GM18526 (cell line): ENCODE measurements around the gene ZNF483.

Source experiments
- POLR2A ChIP-seq: IDR thresholded peaks from 3 replicates; pipeline ENCODE4 v1.6.1; 2011; ENCODE audit not compliant: insufficient read length; ENCODE audit errors: extremely low read depth

ZNF483 gene

GRCh38 chr9:111529787-111530186, 4.8 kb downstream of the ZNF483 start:
- TF ChIP-seq POLR2A: no peak

- TF ChIP-seq POLR2A: no peak
Observed at GRCh38 chr9:111531716-111532115, 6.7 kb downstream of the ZNF483 start.

- TF ChIP-seq POLR2A: no peak
Observed at GRCh38 chr9:111533099-111533790, 8.3 kb downstream of the ZNF483 start.

DNA sequence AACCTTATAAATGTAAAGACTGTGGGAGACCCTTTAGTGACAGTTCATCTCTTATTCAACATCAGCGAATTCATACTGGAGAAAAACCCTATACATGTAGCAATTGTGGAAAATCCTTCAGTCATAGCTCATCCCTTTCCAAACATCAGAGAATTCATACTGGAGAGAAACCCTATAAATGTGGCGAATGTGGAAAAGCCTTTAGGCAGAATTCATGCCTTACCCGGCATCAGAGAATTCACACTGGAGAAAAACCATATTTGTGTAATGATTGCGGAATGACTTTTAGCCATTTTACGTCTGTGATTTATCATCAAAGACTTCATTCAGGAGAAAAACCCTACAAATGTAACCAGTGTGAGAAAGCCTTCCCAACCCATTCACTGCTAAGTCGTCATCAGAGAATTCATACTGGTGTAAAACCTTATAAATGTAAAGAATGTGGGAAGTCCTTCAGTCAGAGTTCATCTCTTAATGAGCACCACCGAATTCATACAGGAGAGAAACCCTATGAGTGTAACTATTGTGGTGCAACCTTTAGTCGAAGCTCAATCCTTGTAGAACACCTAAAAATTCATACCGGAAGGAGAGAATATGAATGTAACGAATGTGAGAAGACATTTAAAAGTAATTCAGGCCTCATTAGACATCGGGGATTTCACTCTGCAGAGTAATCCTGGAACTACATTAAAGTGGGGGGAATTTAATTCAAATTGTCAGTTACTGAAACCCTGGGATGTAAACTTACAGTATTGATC, 17.7 kb downstream of the ZNF483 start:
- no peak for TF ChIP-seq POLR2A

DNA sequence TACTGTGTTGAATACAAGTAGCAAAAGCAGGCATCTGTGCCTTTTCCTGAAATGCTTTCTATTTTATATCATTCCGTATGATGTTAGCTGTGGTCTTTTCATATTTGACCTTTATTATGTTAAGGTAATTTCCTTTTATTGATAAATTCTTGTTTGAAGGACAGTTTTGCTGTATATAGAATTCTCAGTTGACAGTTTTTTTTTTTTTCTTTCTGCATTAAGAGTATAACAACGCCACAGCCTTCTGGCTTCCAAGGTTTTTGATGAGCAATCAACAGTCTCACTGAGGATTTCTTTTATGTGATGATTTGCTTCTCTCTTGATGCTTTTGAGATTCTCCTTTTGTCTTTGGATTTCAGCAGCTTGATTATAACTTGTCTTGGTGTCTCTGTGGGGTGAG, 23.6 kb downstream of the ZNF483 start:
- TF ChIP-seq POLR2A: no peak

GRCh38 chr9:111559000-111559610, 34.1 kb downstream of the ZNF483 start:
- no peak for TF ChIP-seq POLR2A

GRCh38 chr9:111561165-111561719, 36.3 kb downstream of the ZNF483 start:
- no peak for TF ChIP-seq POLR2A

- no peak for TF ChIP-seq POLR2A
Observed at GRCh38 chr9:111566234-111566633, 41.3 kb downstream of the ZNF483 start.

DNA sequence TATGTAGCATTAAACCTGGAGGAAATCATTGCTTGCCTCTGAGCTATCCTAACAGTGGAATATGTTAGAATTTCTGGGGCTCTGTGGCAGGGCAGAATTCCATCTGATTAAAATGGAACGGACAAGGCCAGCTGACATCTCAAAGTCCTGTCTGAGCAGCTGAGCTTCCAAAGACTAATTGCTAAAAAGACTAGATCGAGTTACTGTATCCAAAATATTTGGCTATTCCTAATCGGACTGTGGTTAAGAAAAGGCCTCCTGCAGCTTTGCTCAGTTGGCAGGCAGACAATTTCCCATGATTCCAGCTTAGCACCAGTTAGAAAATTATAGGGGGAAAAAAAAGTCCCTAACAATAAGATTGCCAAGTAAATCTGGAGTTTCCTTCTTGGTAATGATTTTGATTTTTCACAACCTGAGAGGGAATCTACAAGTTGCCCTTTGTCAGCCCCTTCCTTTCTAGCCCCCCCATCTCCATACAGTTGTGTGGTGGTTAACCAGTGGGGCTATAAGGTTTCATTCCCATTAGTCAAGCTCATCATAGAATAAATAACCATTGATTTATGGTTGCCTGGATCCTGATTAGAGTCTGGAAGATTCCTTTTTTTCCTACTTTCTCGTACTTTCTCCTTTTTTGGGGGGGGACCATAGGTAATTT, 48.1 kb downstream of the ZNF483 start:
- no peak for TF ChIP-seq POLR2A

GRCh38 chr9:111582888-111583287, 57.9 kb downstream of the ZNF483 start:
- TF ChIP-seq POLR2A: no peak

- TF ChIP-seq POLR2A: no peak
Observed at GRCh38 chr9:111586378-111586777, 61.4 kb downstream of the ZNF483 start.

- no peak for TF ChIP-seq POLR2A
Observed at GRCh38 chr9:111588846-111589245, 63.9 kb downstream of the ZNF483 start.

DNA sequence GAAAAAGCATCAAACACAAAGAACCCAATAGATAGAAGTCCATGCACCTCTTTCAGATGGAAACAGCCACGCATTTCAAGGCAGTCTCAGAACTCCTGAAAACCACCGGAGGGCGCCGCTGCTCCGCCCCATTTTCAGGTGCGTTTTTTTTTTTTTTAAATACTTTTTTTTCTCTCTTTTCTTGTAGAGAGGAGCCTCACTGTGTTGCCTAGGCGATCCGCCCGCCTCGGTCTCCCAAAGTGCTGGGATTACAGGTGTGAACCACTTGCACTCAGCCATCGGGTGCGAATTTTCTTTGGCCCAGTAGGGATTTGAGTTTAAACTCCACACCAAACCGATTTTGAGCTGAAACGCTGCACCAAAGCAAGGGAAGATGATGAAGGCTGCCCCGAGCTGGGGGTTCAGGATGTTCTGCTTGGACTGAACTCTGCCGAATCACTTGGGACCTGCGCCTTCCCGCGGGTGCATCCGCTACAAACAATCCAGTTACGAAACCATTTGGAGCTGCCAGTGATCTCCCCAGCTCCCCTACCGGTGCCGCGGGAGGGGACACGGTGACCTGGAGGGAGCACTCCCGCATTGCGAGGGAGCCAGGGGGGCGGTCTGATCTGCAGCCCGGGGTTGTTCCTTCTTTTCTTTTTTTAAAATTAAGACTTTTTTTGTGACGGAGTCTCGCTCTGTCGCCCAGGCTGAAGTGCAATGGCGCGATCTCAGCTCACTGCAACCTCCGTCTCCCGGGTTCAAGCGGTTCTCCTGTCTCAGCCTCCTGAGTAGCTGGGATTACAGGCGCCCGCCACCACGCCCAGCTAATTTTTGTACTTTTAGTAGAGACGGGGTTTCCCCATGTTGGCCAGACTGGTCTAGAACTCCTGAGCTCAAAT, 73.1 kb downstream of the ZNF483 start:
- no peak for TF ChIP-seq POLR2A

- no peak for TF ChIP-seq POLR2A
Observed at GRCh38 chr9:111598733-111599091, 73.7 kb downstream of the ZNF483 start.
